T-helper 22 cell (primary cell): ENCODE measurements around the gene RALGDS.
"Not testable (repeated sequence)": the region's sequence is repeated elsewhere in the genome, so short reads cannot be mapped to it uniquely, and the experiment has no call there.

Source experiments
- DNase-seq: peaks from one replicate; pipeline ENCODE4 v3.0.0-alpha.2; 2020; ENCODE audit warnings: low read depth

RALGDS gene

GRCh38 chr9:133121198-133121914 lies at the start of gene RALGDS:
Gene RALGDS (minus strand): TSS chr9:133121240. CDS start chr9:133121154, 86 bp downstream.
- DNase-seq = peak; percentile 92

GRCh38 chr9:133170716-133171115 lies 49.7 kb upstream of the RALGDS start:
- no peak for DNase-seq

- not testable (repeated sequence) for DNase-seq
These were observed 48.6 kb upstream of the RALGDS start for GRCh38 chr9:133169687-133170086.

- no peak for DNase-seq
These were observed 48.1 kb upstream of the RALGDS start for GRCh38 chr9:133169102-133169501.

- DNase-seq = no peak
These were observed 47.4 kb upstream of the RALGDS start for GRCh38 chr9:133168432-133168831.

- no peak for DNase-seq
These were observed 46.7 kb upstream of the RALGDS start for GRCh38 chr9:133167769-133168168.

- DNase-seq = no peak
These were observed 46.2 kb upstream of the RALGDS start for GRCh38 chr9:133167096-133167730.

GRCh38 chr9:133166392-133166791 lies 45.4 kb upstream of the RALGDS start:
- DNase-seq = no peak

GRCh38 chr9:133165452-133165730 lies 44.4 kb upstream of the RALGDS start:
- no peak for DNase-seq

- no peak for DNase-seq
These were observed 43.2 kb upstream of the RALGDS start for GRCh38 chr9:133164191-133164590.

GRCh38 chr9:133163504-133164172 lies 42.6 kb upstream of the RALGDS start, which contains the start of gene GBGT1:
Gene GBGT1 (minus strand): TSS chr9:133163914. CDS start chr9:133162412, 1,502 bp downstream.
- DNase-seq = no peak

- no peak for DNase-seq
These were observed 41.9 kb upstream of the RALGDS start for GRCh38 chr9:133162861-133163503.

GRCh38 chr9:133161547-133161950 lies 40.5 kb upstream of the RALGDS start:
- DNase-seq = no peak

GRCh38 chr9:133160742-133161546 lies 39.9 kb upstream of the RALGDS start:
- DNase-seq = no peak

GRCh38 chr9:133158695-133159094 lies 37.7 kb upstream of the RALGDS start:
- no peak for DNase-seq

- no peak for DNase-seq
These were observed 34.1 kb upstream of the RALGDS start for GRCh38 chr9:133155156-133155555.

GRCh38 chr9:133154097-133154989 lies 33.3 kb upstream of the RALGDS start:
- DNase-seq = no peak

- no peak for DNase-seq
These were observed 32.4 kb upstream of the RALGDS start for GRCh38 chr9:133153227-133154096.

- no peak for DNase-seq
These were observed 30.8 kb upstream of the RALGDS start for GRCh38 chr9:133151601-133152525.
